Spleen (tissue), 7 donors: ENCODE measurements around the gene PLAAT3.

Experiments used
- CTCF ChIP-seq, 11 experiments: fragments of 200-600 bp in 7 of 11; fragments of 450-650 bp in 4 of 11; sonication (generic) in 4 of 11; IDR thresholded peaks in 8 of 11; conservative IDR thresholded peaks in 3 of 11; 1 replicate in 7 of 11; 2 replicates in 4 of 11; pipeline versions ENCODE4 v1.4.0 to v1.8.0; 2016 to 2021; ENCODE audit warnings: antibody characterized with exemption in 11 of 11, inconsistent platforms in 4 of 11, mild to moderate bottlenecking in 1 of 11
- POLR2A ChIP-seq, 3 donors: fragments of 450-650 bp; IDR thresholded peaks; one replicate each; pipeline ENCODE4 v1.5.1; 2017; ENCODE audit warnings: antibody characterized with exemption in 3 of 3, mild to moderate bottlenecking in 1 of 3
- POLR2AphosphoS5 ChIP-seq, 3 donors: sonication (generic); formaldehyde crosslinking; IDR thresholded peaks; one replicate each; pipeline ENCODE4 v1.5.1; 2017; ENCODE audit warnings: antibody characterized with exemption in 3 of 3
- donor health status: DM: no; HTN: no; CAD: no; lungs with moderate emphysema.
- donor health status: DM: no; HTN: no; CAD: no.
- donor health status: DM: no; HTN: no; CAD: no.

GRCh38 chr11:63551889-63552266, 62.4 kb downstream of the PLAAT3 start:
- no peak for TF ChIP-seq POLR2AphosphoS5 (IDR thresholded peaks at IDR 0.05)
- no peak for TF ChIP-seq CTCF (IDR thresholded peaks at IDR 0.05 in 8 of 11, conservative IDR thresholded peaks at IDR 0.05 in 3 of 11)
- no peak for TF ChIP-seq POLR2A (IDR thresholded peaks at IDR 0.05)
